ENCODE measurements around the gene CEP295NL. TPM values are rescaled to one million over a fixed set of nuclear protein-coding genes. Genes with fewer than 3 reads are reported as not detected.

Gene CEP295NL
- total and polyA plus RNA-seq, 12 donors: 0.04 to 2.6 (median 0.82) TPM

- Histone ChIP-seq H3K36me3 (no peaks in the 10 kb centered on the region), H3K27ac (no peak overlapping the region), H3K27me3 (no peaks in the 10 kb centered on the region), H3K4me1 (peaks cover 0 to 10% (median 0%) of the 10 kb centered on the region in 9 donors), H3K4me3 (no peak overlapping the region), H3K9me3 (no peaks in the 10 kb centered on the region)
- TF ChIP-seq CTCF (IDR thresholded peaks at IDR 0.05): no peak
- ATAC-seq: no peak
- DNase-seq: no peak
- intact Hi-C loops (cut with DNase I): no loop called here
- WGBS, 2 donors: 90 to 94% methylated on average over 7 of the region's 7 CpGs
Measured at GRCh38 chr17:78944026-78944425, 41.0 kb upstream of the CEP295NL start.

- ATAC-seq (no peak), DNase-seq (no peak)
- no peak overlapping the region for H3K27ac ChIP-seq
- H3K4me1 ChIP-seq: peaks cover 0 to 13% (median under 1%) of the 10 kb centered on the region in 9 donors
- 67 to 79% methylated on average over 6 of the region's 6 CpGs for WGBS, 2 donors
- no peaks in the 10 kb centered on the region for H3K9me3 ChIP-seq
- no peak overlapping the region for H3K4me3 ChIP-seq
- intact Hi-C loops (cut with DNase I): no loop called here
- no peaks in the 10 kb centered on the region for H3K27me3 ChIP-seq
- H3K36me3 ChIP-seq: no peaks in the 10 kb centered on the region
- no peak for TF ChIP-seq CTCF (IDR thresholded peaks at IDR 0.05)
Measured at GRCh38 chr17:78940708-78941107, 37.7 kb upstream of the CEP295NL start.

- peaks cover 0 to 18% (median 4%) of the 10 kb centered on the region in 9 donors for H3K4me1 ChIP-seq
- ATAC-seq (no peak), DNase-seq (no peak)
- no peak overlapping the region for H3K4me3 ChIP-seq
- H3K27ac ChIP-seq: no peak overlapping the region
- H3K36me3 ChIP-seq: no peaks in the 10 kb centered on the region
- 67 to 74% methylated on average over 5 of the region's 5 CpGs for WGBS, 2 donors
- TF ChIP-seq CTCF (IDR thresholded peaks at IDR 0.05): no peak
- no peaks in the 10 kb centered on the region for H3K27me3 ChIP-seq
- intact Hi-C loops (cut with DNase I): no loop called here
- H3K9me3 ChIP-seq: no peaks in the 10 kb centered on the region
Measured at GRCh38 chr17:78940258-78940657, 37.3 kb upstream of the CEP295NL start.

- DNase-seq (no peak), ATAC-seq (no peak)
- no peaks in the 10 kb centered on the region for H3K27me3 ChIP-seq
- intact Hi-C loops (cut with DNase I): loop anchor here in 1 of 10 donors (5.0 kb wide), 1 partner anchor 33 kb away; no protein-coding TSS in a partner anchor
- H3K4me3 ChIP-seq: no peak overlapping the region
- H3K36me3 ChIP-seq: no peaks in the 10 kb centered on the region
- WGBS, 2 donors: 67 to 71% methylated on average over 6 of the region's 6 CpGs
- H3K4me1 ChIP-seq: peaks cover 4 to 24% (median 10%) of the 10 kb centered on the region in 9 donors
- TF ChIP-seq CTCF (IDR thresholded peaks at IDR 0.05): no peak
- no peaks in the 10 kb centered on the region for H3K9me3 ChIP-seq
- no peak overlapping the region for H3K27ac ChIP-seq
Measured at GRCh38 chr17:78939615-78940014, 36.6 kb upstream of the CEP295NL start.

Data from heart right ventricle (tissue), 16 donors.